Breast epithelium (tissue), 4 donors: Measurements from ENCODE around the gene OR9K2. TPM values are rescaled to one million over a fixed set of nuclear protein-coding genes. Genes with fewer than 3 reads are reported as not detected.

Experiments used
- DNase-seq, 2 donors: peaks; one replicate each; pipeline ENCODE4 v3.0.0-alpha.2; 2019; ENCODE audit warnings: low spot score in 2 of 2
- H3K27ac ChIP-seq, 2 donors: fragments of 200-600 bp; sonication (generic) in 1 of 2; one replicate each; pipeline ENCODE4 v1.5.1; 2016 to 2019; ENCODE audit warnings: mild to moderate bottlenecking in 1 of 2
- H3K27me3 ChIP-seq, 2 donors: fragments of 200-600 bp; sonication (generic) in 1 of 2; one replicate each; pipeline versions ENCODE4 v1.5.1 to v1.6.0; 2017 to 2019; ENCODE audit warnings: control low read depth in 1 of 2, mild to moderate bottlenecking in 1 of 2
- H3K36me3 ChIP-seq: fragments of 200-600 bp; one replicate; pipeline ENCODE4 v1.5.1; 2019
- H3K4me1 ChIP-seq, 2 donors: fragments of 200-600 bp; sonication (generic); one replicate each; pipeline ENCODE4 v1.5.1; 2016 to 2019; ENCODE audit warnings: control low read depth in 1 of 2
- H3K4me3 ChIP-seq, 3 donors: fragments of 200-600 bp; sonication (generic); 1 replicate in 2 of 3; 2 replicates in 1 of 3; pipeline ENCODE4 v1.5.1; 2016 to 2019; ENCODE audit warnings: mild to moderate bottlenecking in 3 of 3, moderate library complexity in 2 of 3
- H3K9me3 ChIP-seq, 2 donors: fragments of 200-600 bp; sonication (generic) in 1 of 2; one replicate each; pipeline ENCODE4 v1.5.1; 2016 to 2019; ENCODE audit warnings: control low read depth in 1 of 2
- POLR2A ChIP-seq: fragments of 450-650 bp; IDR thresholded peaks from one replicate; pipeline ENCODE4 v1.6.1; 2016; ENCODE audit warnings: antibody characterized with exemption, mild to moderate bottlenecking, moderate library complexity
- POLR2AphosphoS5 ChIP-seq, 3 donors: sonication (generic); formaldehyde crosslinking; IDR thresholded peaks; one replicate each; pipeline ENCODE4 v1.6.1; 2017; ENCODE audit warnings: antibody characterized with exemption in 3 of 3
- intact Hi-C: fragments of 100-400 bp; cut with DNase I; formaldehyde crosslinking; loops from one replicate; pipeline ENCODE4 v1.15.1; 2023; ENCODE audit warnings: low total_unique reads
- total RNA-seq, 3 donors: library from RNA; depleted of rRNA; stranded (reverse); fragments of >200 nt; gene quantifications; one replicate each; pipeline ENCODE4 v1.1.0, GENCODE V29; 2016
- TF ChIP-seq, protein P1 (sequence below), 3 donors: fragments of 450-650 bp; IDR thresholded peaks; one replicate each; pipeline ENCODE4 v1.5.1; 2016 to 2017; ENCODE audit warnings: antibody characterized with exemption in 3 of 3, mild to moderate bottlenecking in 3 of 3, moderate library complexity in 3 of 3

The OR9K2 gene, protein sequence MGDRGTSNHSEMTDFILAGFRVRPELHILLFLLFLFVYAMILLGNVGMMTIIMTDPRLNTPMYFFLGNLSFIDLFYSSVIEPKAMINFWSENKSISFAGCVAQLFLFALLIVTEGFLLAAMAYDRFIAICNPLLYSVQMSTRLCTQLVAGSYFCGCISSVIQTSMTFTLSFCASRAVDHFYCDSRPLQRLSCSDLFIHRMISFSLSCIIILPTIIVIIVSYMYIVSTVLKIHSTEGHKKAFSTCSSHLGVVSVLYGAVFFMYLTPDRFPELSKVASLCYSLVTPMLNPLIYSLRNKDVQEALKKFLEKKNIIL
- total RNA-seq: not detected

- Histone ChIP-seq H3K4me1 (no peaks in the 10 kb centered on the region), H3K27ac (no peak within 1 kb of the TSS)
Measured at GRCh38 chr12:55126106-55126505, at the start of gene OR9K2. Gene OR9K2, plus strand, starts transcription at chr12:55126406. Its CDS starts 3,429 bp downstream, at chr12:55129835.

DNA sequence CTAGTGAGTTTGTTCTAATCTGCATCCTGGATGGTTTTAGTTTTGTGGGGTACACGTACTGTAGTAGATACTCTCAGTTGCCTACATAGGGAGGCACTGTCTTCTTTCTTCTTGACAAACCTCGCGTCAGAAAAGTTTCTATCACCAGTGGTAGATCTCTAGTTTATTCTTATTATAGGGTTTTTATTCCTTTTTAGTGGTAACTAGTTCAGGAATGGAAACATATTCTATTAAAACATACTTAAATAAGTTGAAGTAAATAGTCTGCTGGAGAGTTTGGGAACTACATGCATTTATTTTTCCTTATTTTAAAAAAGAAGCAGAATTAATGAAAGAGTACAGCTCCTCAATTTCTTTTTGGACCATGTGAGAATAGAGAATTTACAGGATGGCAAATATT is 33.6 kb upstream of the OR9K2 start:
- no peak for DNase-seq
- Histone ChIP-seq H3K27ac (no peak overlapping the region), H3K4me3 (no peak overlapping the region), H3K9me3 (no peaks in the 10 kb centered on the region), H3K4me1 (no peaks in the 10 kb centered on the region), H3K27me3 (no peaks in the 10 kb centered on the region), H3K36me3 (no peaks in the 10 kb centered on the region)
- intact Hi-C loops: no loop called here
- TF ChIP-seq POLR2A: no peak
- TF ChIP-seq, protein P1, sequence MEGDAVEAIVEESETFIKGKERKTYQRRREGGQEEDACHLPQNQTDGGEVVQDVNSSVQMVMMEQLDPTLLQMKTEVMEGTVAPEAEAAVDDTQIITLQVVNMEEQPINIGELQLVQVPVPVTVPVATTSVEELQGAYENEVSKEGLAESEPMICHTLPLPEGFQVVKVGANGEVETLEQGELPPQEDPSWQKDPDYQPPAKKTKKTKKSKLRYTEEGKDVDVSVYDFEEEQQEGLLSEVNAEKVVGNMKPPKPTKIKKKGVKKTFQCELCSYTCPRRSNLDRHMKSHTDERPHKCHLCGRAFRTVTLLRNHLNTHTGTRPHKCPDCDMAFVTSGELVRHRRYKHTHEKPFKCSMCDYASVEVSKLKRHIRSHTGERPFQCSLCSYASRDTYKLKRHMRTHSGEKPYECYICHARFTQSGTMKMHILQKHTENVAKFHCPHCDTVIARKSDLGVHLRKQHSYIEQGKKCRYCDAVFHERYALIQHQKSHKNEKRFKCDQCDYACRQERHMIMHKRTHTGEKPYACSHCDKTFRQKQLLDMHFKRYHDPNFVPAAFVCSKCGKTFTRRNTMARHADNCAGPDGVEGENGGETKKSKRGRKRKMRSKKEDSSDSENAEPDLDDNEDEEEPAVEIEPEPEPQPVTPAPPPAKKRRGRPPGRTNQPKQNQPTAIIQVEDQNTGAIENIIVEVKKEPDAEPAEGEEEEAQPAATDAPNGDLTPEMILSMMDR (IDR thresholded peaks at IDR 0.05): no peak
- no peak for TF ChIP-seq POLR2AphosphoS5 (IDR thresholded peaks at IDR 0.05)

More at GRCh38 chr12:55126106-55126505, at the start of gene OR9K2:
- no peak within 1 kb of the TSS for H3K4me3 ChIP-seq
- H3K27me3 ChIP-seq: no peaks in the 10 kb centered on the region
- no peaks in the 10 kb centered on the region for H3K36me3 ChIP-seq
- DNase-seq: no peak
- intact Hi-C loops: no loop called here
- TF ChIP-seq, protein P1 (IDR thresholded peaks at IDR 0.05): no peak
- TF ChIP-seq POLR2AphosphoS5 (IDR thresholded peaks at IDR 0.05) (no peak), POLR2A (no peak)
- H3K9me3 ChIP-seq: no peaks in the 10 kb centered on the region

DNA sequence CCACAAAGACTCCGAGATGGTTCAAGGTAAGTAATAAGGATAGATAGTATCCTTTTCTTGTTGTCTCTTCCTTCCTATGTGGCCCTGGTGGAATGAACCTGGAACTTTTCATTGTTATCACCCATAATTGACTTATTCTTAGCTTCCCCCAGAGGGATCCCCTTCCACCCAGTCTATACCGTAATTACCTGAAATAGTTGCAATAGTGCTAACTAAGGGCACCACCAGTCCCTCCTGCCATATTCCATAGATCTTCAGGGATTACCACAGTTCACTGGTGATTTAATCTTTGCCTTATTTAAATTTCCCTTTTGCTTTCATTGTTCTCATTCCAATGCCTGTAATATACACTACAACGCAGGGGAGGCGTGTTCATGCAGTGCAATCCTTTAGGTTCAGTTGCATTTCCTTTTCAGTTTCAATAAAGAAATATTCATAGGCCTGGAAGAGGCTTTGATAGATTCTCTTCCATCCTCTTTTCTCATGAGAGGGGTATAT is 13.8 kb upstream of the OR9K2 start:
- H3K36me3 ChIP-seq: no peaks in the 10 kb centered on the region
- no peaks in the 10 kb centered on the region for H3K4me1 ChIP-seq
- H3K9me3 ChIP-seq: no peaks in the 10 kb centered on the region
- no peak for DNase-seq
- H3K4me3 ChIP-seq: no peak overlapping the region
- intact Hi-C loops: no loop called here
- TF ChIP-seq, protein P1 (IDR thresholded peaks at IDR 0.05): no peak
- no peak for TF ChIP-seq POLR2A
- no peak for TF ChIP-seq POLR2AphosphoS5 (IDR thresholded peaks at IDR 0.05)
- H3K27ac ChIP-seq: no peak overlapping the region
- H3K27me3 ChIP-seq: no peaks in the 10 kb centered on the region

GRCh38 chr12:55116152-55116551 is 10.1 kb upstream of the OR9K2 start:
- DNase-seq: no peak
- H3K4me3 ChIP-seq: no peak overlapping the region
- no peaks in the 10 kb centered on the region for H3K4me1 ChIP-seq
- TF ChIP-seq POLR2A (no peak), POLR2AphosphoS5 (IDR thresholded peaks at IDR 0.05) (no peak)
- TF ChIP-seq, protein P1 (IDR thresholded peaks at IDR 0.05): no peak
- intact Hi-C loops: no loop called here
- H3K27me3 ChIP-seq: no peaks in the 10 kb centered on the region
- H3K27ac ChIP-seq: no peak overlapping the region
- H3K36me3 ChIP-seq: no peaks in the 10 kb centered on the region
- H3K9me3 ChIP-seq: no peaks in the 10 kb centered on the region

DNA sequence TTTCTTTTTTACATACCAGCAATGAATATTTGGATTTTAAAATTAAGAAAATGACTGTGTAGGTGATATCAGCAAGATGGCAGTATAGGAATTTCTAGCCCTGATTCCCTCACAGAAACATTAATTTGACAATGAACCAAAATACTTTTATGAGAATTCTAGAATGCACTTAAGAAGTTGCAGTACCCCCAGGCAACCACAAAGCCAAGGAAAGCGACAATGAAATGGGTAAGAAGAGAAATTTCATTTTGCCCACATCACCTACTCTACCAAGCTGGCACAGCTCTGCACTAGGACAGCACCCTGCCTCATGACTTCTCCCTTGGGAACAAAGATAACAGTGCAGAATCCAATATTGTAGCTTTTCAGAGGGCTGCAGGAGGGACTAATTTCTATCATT is 6.6 kb downstream of the OR9K2 start:
- Histone ChIP-seq H3K4me3 (no peak overlapping the region), H3K9me3 (peaks cover 0 to 3% of the 10 kb centered on the region in 2 donors), H3K27me3 (no peaks in the 10 kb centered on the region), H3K4me1 (no peaks in the 10 kb centered on the region), H3K27ac (no peak overlapping the region), H3K36me3 (no peaks in the 10 kb centered on the region)
- DNase-seq: no peak
- intact Hi-C loops: no loop called here
- TF ChIP-seq, protein P1 (IDR thresholded peaks at IDR 0.05): no peak
- TF ChIP-seq POLR2A: no peak
- no peak for TF ChIP-seq POLR2AphosphoS5 (IDR thresholded peaks at IDR 0.05)
